Neural crest cell (in vitro differentiated cells): ENCODE results near the gene MGMT. TPM values are rescaled to one million over a fixed set of nuclear protein-coding genes. Genes with fewer than 3 reads are reported as not detected.
A peak's percentile ranks its signal among the peaks of the same experiment; 100 is the strongest.

Experiments used
- DNase-seq: peaks from one replicate; pipeline ENCODE4 v3.0.0; 2021; ENCODE audit warnings: low read depth, mixed read lengths, low spot score
- H3K27ac Mint-ChIP-seq: one replicate; pipeline ENCODE4 v1.8.0; 2021; ENCODE audit warnings: mild to moderate bottlenecking, mixed read lengths; ENCODE audit not compliant: unreplicated experiment
- H3K27me3 Mint-ChIP-seq: 2 replicates; pipeline ENCODE4 v1.8.0; 2021; ENCODE audit warnings: low read depth, mild to moderate bottlenecking, mixed read lengths
- H3K36me3 Mint-ChIP-seq: 2 replicates; pipeline ENCODE4 v1.8.0; 2021; ENCODE audit warnings: low read depth, mild to moderate bottlenecking, mixed read lengths
- H3K4me1 Mint-ChIP-seq: 2 replicates; pipeline ENCODE4 v1.8.0; 2021; ENCODE audit warnings: mixed read lengths
- H3K4me3 Mint-ChIP-seq: one replicate; pipeline ENCODE4 v1.8.0; 2021; ENCODE audit warnings: mild to moderate bottlenecking, mixed read lengths
- H3K9me3 Mint-ChIP-seq: 2 replicates; pipeline ENCODE4 v1.8.0; 2021; ENCODE audit warnings: mixed read lengths
- total RNA-seq: library from RNA; stranded (reverse); gene quantifications from 2 replicates; pipeline ENCODE4 v1.2.1, GENCODE V29; 2021
- TF ChIP-seq, protein P1 (sequence below): fragments of 200-600 bp; sonication (generic); conservative IDR thresholded peaks from 2 replicates; pipeline ENCODE4 v1.5.0; 2021; ENCODE audit warnings: antibody characterized with exemption, mild to moderate bottlenecking

Gene MGMT
- total RNA-seq, 1 donor from 2014 or later, result 15.8 TPM

DNA sequence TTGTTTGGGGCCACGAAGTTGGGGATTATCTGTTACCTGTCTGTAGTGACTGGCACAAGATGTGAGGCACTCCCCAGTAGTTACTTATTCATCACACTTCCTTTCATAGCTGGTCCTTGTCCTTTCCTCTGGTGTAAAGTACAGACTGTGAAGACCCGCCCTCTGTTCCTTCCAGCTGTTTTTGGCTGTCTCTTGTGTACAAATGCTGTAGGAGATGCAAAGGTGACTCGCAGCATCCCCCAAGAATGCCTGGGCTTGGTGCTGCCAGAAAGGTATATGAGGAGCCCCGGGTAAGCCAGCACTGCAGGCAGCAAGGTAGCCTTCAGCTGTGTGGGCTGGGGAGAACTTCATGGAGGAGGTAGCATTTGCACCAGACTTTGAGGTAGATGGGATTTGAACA, 260.5 kb downstream of the MGMT start:
- TF ChIP-seq, protein P1, sequence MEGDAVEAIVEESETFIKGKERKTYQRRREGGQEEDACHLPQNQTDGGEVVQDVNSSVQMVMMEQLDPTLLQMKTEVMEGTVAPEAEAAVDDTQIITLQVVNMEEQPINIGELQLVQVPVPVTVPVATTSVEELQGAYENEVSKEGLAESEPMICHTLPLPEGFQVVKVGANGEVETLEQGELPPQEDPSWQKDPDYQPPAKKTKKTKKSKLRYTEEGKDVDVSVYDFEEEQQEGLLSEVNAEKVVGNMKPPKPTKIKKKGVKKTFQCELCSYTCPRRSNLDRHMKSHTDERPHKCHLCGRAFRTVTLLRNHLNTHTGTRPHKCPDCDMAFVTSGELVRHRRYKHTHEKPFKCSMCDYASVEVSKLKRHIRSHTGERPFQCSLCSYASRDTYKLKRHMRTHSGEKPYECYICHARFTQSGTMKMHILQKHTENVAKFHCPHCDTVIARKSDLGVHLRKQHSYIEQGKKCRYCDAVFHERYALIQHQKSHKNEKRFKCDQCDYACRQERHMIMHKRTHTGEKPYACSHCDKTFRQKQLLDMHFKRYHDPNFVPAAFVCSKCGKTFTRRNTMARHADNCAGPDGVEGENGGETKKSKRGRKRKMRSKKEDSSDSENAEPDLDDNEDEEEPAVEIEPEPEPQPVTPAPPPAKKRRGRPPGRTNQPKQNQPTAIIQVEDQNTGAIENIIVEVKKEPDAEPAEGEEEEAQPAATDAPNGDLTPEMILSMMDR, result no peak
- H3K36me3 Mint-ChIP-seq, result peaks cover 4% of the 10 kb centered on the region
- peaks cover 2% of the 10 kb centered on the region for H3K9me3 Mint-ChIP-seq
- no peak overlapping the region for H3K4me3 Mint-ChIP-seq
- H3K27me3 Mint-ChIP-seq, result no peaks in the 10 kb centered on the region
- no peak overlapping the region for H3K27ac Mint-ChIP-seq
- DNase-seq, result no peak
- H3K4me1 Mint-ChIP-seq, result peaks cover 4% of the 10 kb centered on the region

GRCh38 chr10:129728246-129728820, 261.3 kb downstream of the MGMT start:
- Mint-ChIP-seq H3K36me3 (peaks cover 4% of the 10 kb centered on the region), H3K27me3 (no peaks in the 10 kb centered on the region), H3K27ac (no peak overlapping the region), H3K4me3 (no peak overlapping the region), H3K4me1 (peaks cover 4% of the 10 kb centered on the region), H3K9me3 (peaks cover 2% of the 10 kb centered on the region)
- no peak for DNase-seq
- TF ChIP-seq, protein P1, result no peak

DNA sequence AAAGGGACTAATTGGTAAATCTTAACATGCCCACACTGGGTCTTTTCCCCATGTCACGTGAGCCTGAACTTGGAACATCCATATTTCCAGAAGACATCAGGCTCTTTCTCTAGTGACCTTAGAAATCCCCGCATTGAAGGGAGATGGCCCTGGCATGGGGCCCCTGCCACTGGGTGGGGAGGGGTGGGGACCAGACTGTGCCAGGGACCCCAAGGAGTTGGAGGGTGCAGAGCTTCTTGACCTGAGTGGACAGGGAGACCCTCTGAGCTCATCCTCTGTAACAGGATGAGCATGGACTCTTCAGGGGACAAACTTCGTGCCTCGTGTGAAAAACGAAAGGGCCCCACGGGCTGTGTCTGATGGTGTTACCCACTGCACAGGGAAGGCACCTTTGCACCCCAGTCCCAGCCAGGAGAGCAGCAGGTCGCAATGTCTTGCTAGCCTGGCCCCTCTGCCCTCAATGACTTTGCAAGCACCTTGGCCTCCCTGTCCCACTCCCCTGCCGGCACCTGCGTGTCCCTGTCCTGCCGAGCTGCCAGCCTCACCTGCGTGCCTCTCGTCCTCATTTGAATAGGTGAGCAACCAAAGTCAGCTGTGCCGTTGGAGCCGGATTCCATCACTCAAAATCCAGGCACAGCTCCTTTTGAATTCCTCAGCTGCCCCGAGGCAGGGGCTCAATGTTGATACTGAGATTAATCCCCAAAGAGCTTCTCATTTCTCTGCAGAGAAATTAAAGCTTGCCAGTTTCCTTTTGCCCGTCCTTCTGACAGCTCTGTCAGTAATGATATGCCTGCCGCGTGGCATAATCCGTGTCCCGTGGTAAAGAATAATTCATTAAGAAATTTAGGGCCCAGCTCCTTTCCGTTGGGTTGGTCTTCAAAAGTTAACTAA, 262.1 kb downstream of the MGMT start:
- peaks cover 4% of the 10 kb centered on the region for H3K36me3 Mint-ChIP-seq
- H3K4me3 Mint-ChIP-seq, result no peak overlapping the region
- peak overlapping the region; percentile 57 for H3K27ac Mint-ChIP-seq
- H3K9me3 Mint-ChIP-seq, result peaks cover 2% of the 10 kb centered on the region
- peaks cover 4% of the 10 kb centered on the region for H3K4me1 Mint-ChIP-seq
- TF ChIP-seq, protein P1, result no peak
- H3K27me3 Mint-ChIP-seq, result no peaks in the 10 kb centered on the region
- no peak for DNase-seq

- no peak for DNase-seq
- Mint-ChIP-seq H3K27ac (no peak overlapping the region), H3K9me3 (peaks cover 2% of the 10 kb centered on the region), H3K4me1 (peaks cover 4% of the 10 kb centered on the region), H3K27me3 (no peaks in the 10 kb centered on the region), H3K36me3 (peaks cover 4% of the 10 kb centered on the region), H3K4me3 (no peak overlapping the region)
- TF ChIP-seq, protein P1, result no peak
These were observed 263.4 kb downstream of the MGMT start for GRCh38 chr10:129730272-129730992.

GRCh38 chr10:129730993-129731325, 263.9 kb downstream of the MGMT start:
- Mint-ChIP-seq H3K36me3 (peaks cover 4% of the 10 kb centered on the region), H3K27ac (no peak overlapping the region), H3K27me3 (no peaks in the 10 kb centered on the region), H3K4me3 (no peak overlapping the region), H3K9me3 (peaks cover 2% of the 10 kb centered on the region), H3K4me1 (peaks cover 4% of the 10 kb centered on the region)
- DNase-seq, result no peak
- TF ChIP-seq, protein P1, result no peak
